ENCODE measurements around the gene TP53BP1.

DNA sequence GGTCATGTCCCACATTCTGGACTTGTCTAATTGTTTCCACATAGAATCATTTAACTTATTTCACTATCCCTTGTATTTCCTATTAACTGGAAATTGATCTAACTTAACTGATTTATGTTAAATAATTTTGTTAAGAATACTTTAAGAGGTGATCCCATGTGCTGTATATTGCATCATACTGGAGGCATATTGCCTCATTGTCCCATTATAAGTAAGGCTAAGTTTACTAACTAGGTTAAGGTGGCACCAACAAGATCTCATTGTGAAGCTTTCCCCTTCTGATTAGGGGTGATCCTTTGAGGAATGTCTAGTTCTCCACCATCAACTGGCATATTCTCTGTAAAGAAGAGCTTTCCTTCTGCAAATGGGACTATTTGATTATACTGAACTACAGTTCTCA lies 48.8 kb upstream of the TP53BP1 start:
- TF ChIP-seq, protein P1, sequence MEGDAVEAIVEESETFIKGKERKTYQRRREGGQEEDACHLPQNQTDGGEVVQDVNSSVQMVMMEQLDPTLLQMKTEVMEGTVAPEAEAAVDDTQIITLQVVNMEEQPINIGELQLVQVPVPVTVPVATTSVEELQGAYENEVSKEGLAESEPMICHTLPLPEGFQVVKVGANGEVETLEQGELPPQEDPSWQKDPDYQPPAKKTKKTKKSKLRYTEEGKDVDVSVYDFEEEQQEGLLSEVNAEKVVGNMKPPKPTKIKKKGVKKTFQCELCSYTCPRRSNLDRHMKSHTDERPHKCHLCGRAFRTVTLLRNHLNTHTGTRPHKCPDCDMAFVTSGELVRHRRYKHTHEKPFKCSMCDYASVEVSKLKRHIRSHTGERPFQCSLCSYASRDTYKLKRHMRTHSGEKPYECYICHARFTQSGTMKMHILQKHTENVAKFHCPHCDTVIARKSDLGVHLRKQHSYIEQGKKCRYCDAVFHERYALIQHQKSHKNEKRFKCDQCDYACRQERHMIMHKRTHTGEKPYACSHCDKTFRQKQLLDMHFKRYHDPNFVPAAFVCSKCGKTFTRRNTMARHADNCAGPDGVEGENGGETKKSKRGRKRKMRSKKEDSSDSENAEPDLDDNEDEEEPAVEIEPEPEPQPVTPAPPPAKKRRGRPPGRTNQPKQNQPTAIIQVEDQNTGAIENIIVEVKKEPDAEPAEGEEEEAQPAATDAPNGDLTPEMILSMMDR (IDR thresholded peaks at IDR 0.05) = no peak
- no peak for TF ChIP-seq POLR2A (IDR thresholded peaks at IDR 0.05)

Data from heart left ventricle (tissue), 13 donors.